ENCODE data around the gene DDX21.

Gene DDX21

DNA sequence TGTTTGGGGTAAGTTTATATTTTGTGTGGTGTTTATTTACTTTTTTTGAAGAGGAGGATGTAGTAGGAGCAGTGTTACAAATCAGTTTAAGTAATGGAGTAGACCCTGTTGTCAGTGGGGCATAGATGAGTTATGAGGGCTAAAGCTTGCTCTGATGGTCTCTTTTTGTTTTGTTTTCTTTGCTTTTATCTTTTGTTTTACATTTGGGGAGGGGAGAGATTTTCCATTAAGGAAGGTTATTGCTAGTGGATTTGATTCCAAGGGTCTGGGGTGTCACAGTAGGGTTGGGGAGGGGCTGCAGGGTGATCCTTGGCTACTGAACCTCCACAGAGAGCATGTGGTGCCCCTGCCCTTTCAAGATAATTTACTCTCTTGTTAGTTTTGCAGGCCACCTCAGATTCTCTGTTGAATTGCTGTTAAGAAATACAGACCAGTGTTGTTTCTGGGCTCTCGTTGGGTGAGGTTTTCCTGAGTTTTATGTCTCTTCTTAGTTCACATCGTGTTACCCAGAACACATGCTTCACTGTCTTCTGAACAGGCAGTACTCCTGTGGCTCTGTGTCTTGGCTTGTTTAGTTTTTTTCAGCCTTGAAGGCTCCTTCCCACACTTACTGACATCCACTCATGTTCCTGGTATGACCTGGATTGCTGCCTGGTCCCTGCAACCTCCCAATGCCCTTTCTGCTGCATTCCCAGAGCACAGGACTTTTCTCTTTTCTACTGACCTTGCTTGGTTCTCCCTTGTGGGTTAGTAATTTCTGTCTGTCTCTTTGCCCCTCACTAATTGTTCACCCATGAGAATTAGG is 36.9 kb downstream of the DDX21 start:
- no peaks in the 10 kb centered on the region for H3K9me3 ChIP-seq
- H3K27ac ChIP-seq = peak overlapping the region; percentile 79 to 98
- intact Hi-C loops (cut with DNase I; ENCODE audit: low total_unique reads) = no loop called here
- H3K36me3 ChIP-seq = no peaks in the 10 kb centered on the region
- DNase-seq = peak; percentile 65 to 87
- peak overlapping the region in 1 of 2 donors; percentile 11 for H3K4me3 ChIP-seq
- peaks cover 0 to 84% (median 48%) of the 10 kb centered on the region in 4 donors for H3K4me1 ChIP-seq
- TF ChIP-seq, protein P1, sequence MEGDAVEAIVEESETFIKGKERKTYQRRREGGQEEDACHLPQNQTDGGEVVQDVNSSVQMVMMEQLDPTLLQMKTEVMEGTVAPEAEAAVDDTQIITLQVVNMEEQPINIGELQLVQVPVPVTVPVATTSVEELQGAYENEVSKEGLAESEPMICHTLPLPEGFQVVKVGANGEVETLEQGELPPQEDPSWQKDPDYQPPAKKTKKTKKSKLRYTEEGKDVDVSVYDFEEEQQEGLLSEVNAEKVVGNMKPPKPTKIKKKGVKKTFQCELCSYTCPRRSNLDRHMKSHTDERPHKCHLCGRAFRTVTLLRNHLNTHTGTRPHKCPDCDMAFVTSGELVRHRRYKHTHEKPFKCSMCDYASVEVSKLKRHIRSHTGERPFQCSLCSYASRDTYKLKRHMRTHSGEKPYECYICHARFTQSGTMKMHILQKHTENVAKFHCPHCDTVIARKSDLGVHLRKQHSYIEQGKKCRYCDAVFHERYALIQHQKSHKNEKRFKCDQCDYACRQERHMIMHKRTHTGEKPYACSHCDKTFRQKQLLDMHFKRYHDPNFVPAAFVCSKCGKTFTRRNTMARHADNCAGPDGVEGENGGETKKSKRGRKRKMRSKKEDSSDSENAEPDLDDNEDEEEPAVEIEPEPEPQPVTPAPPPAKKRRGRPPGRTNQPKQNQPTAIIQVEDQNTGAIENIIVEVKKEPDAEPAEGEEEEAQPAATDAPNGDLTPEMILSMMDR (IDR thresholded peaks at IDR 0.05) = no peak
- H3K27me3 ChIP-seq = no peaks in the 10 kb centered on the region

DNA sequence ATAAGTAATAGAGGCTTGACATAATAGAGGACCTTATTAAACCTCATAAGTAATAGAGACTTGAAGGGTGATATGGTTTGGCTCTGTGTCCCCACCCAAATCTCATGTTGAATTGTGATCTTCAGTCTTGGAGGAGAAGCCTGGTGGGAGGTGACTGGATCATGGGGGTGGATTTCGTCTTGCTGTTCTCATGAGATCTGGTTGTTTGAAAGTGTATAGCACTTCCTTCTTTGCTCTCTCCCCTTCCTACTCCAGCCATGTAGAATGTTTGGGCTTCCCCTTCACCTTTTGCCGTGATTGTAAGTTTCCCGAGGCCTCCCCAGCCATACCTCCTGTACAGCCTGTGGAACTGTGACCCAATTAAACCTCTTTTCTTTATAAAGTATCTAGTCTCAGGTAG is 41.2 kb downstream of the DDX21 start:
- TF ChIP-seq, protein P1 (IDR thresholded peaks at IDR 0.05) = no peak
- no peaks in the 10 kb centered on the region for H3K9me3 ChIP-seq
- H3K4me3 ChIP-seq = no peak overlapping the region
- intact Hi-C loops (cut with DNase I; ENCODE audit: low total_unique reads) = no loop called here
- H3K4me1 ChIP-seq = peaks cover 0 to 70% (median 22%) of the 10 kb centered on the region in 4 donors
- DNase-seq = no peak
- H3K27me3 ChIP-seq = no peaks in the 10 kb centered on the region
- H3K27ac ChIP-seq = peak overlapping the region; percentile 33 to 43
- peaks cover 13 to 23% (median 20%) of the 10 kb centered on the region in 3 donors for H3K36me3 ChIP-seq

DNA sequence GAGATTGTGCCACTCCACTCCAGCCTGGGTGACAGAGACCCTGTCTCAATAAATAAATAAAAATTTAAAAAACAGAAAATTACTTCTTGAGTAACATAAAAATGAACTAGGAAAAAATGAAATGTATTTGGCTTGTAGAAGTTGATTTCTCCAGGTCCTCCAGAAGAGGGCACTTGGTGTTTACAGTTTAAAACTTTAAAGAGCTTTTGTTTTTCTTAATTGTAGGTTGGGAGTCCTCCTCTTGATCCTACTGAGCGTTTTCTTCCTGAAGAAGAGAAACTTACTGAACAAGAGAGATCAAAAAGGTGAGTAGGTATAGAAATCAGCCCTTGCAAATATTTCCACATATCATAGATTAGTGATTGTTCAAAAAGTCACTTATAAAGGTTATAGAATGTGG is 48.9 kb downstream of the DDX21 start:
- DNase-seq = no peak
- Histone ChIP-seq H3K4me1 (peaks cover 0 to 5% (median 0%) of the 10 kb centered on the region in 4 donors), H3K27me3 (no peaks in the 10 kb centered on the region), H3K36me3 (peaks cover 34 to 61% (median 42%) of the 10 kb centered on the region in 3 donors), H3K27ac (no peak overlapping the region), H3K9me3 (no peaks in the 10 kb centered on the region), H3K4me3 (no peak overlapping the region)
- TF ChIP-seq, protein P1 (IDR thresholded peaks at IDR 0.05) = peak; percentile 47 to 59
- intact Hi-C loops (cut with DNase I; ENCODE audit: low total_unique reads) = loop anchor here (5.0 kb wide), 1 partner anchor 87 kb away; no protein-coding TSS in a partner anchor

DNA sequence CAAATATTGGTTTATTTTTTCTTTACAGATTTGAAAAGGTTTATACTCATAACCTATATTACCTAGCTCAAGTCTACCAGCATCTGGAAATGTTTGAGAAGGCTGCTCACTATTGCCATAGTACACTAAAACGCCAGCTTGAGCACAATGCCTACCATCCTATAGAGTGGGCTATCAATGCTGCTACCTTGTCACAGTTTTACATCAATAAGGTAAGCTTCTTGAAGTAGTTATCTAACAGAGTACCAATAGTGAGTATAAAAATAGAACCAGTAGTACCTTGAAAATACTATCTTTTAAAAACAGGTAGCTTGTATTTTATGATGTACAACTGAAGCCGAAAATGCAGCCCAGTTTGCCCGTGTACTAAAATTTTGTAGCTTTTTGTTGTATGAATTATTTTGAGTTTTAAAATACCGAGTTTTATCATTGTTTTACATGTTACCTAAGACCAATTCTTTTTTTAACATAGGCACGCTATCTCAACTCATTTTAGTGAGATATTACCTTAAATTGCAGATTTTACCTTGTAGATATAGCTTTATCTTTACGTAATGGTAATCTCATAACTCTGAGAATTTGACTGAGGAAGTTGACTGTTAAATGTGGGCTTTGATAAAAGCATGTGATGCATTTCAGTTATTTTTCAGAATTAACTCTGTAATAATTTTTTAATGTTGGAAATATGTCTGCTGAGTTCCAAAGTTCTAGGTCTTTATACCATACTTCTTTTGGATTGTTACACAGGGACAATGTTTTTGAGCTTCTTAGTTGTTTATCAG is 49.9 kb downstream of the DDX21 start:
- H3K36me3 ChIP-seq = peaks cover 32 to 59% (median 36%) of the 10 kb centered on the region in 3 donors
- H3K9me3 ChIP-seq = no peaks in the 10 kb centered on the region
- H3K27ac ChIP-seq = no peak overlapping the region
- peaks cover 0 to 5% (median 0%) of the 10 kb centered on the region in 4 donors for H3K4me1 ChIP-seq
- no peaks in the 10 kb centered on the region for H3K27me3 ChIP-seq
- TF ChIP-seq, protein P1 (IDR thresholded peaks at IDR 0.05) = no peak
- no peak overlapping the region for H3K4me3 ChIP-seq
- intact Hi-C loops (cut with DNase I; ENCODE audit: low total_unique reads) = loop anchor here (5.0 kb wide), 1 partner anchor 86 kb away; no protein-coding TSS in a partner anchor
- no peak for DNase-seq

DNA sequence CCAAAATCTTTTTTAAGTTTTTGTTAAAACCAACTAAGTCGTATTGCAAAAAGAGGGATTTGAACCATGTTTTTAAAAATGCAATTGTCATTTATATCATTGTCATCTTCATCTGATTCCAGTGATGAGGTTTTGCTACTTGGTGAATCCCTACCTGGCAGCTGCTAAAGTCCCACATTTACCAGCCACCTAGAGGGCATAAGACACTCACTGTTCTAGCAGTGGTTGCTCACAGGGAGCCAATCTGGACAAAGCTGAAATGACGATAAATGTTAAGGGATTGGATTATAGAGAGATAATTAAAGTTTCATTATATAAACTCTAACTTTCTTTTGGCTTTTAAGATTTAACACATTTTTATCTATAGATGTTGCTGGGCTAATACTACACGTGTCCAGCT is 51.3 kb downstream of the DDX21 start:
- no peaks in the 10 kb centered on the region for H3K27me3 ChIP-seq
- DNase-seq = no peak
- intact Hi-C loops (cut with DNase I; ENCODE audit: low total_unique reads) = loop anchor here (5.0 kb wide), 1 partner anchor 85 kb away; no protein-coding TSS in a partner anchor
- H3K27ac ChIP-seq = no peak overlapping the region
- H3K9me3 ChIP-seq = no peaks in the 10 kb centered on the region
- peaks cover 0 to 5% (median 0%) of the 10 kb centered on the region in 4 donors for H3K4me1 ChIP-seq
- H3K36me3 ChIP-seq = peaks cover 25 to 59% (median 39%) of the 10 kb centered on the region in 3 donors
- TF ChIP-seq, protein P1 (IDR thresholded peaks at IDR 0.05) = no peak
- no peak overlapping the region for H3K4me3 ChIP-seq
